Fibroblast of pulmonary artery (primary cell): ENCODE data around the gene ALKBH4.
"Not testable (repeated sequence)": the region's sequence is repeated elsewhere in the genome, so short reads cannot be mapped to it uniquely, and the experiment has no call there.

Experiments used
- DNase-seq: peaks from one replicate; pipeline ENCODE4 v3.0.0-alpha.2; 2010; ENCODE audit warnings: low read depth
- H3K4me3 ChIP-seq: replicated peaks from 2 replicates; pipeline ENCODE4 v1.5.1; 2011; ENCODE audit warnings: low read depth, mild to moderate bottlenecking, control low read depth, low read length, moderate library complexity
- CTCF ChIP-seq: IDR thresholded peaks from 2 replicates; pipeline ENCODE4 v1.5.1; 2011; ENCODE audit warnings: mild to moderate bottlenecking, control low read depth, low read length, inconsistent platforms; ENCODE audit errors: missing control alignments

ALKBH4 gene

GRCh38 chr7:102481962-102482361 is 17.3 kb upstream of the ALKBH4 start:
- H3K4me3 ChIP-seq, DNase-seq: not testable (repeated sequence)

- not testable (repeated sequence) for DNase-seq, H3K4me3 ChIP-seq
- peak; percentile 21 for TF ChIP-seq CTCF
Measured at GRCh38 chr7:102479982-102480637, 15.4 kb upstream of the ALKBH4 start.

DNA sequence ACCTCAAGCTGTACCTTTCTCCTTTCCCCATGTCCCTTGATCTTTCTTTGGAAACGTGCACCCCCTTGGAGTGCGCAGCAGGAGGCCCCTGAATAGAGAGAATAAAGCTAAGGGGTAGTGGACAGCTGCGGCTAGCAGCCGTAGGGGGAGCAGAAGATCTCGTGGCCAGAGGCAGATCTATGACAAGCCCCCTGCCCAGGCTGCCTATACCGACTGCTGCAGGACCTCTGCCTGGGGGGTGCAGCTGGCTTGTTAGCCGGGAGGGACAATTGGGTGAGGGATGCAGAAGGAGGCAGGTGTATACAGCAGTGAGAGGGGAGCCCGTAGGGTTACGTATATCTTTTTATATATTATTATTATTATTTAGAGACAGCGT is 14.5 kb upstream of the ALKBH4 start:
- DNase-seq, H3K4me3 ChIP-seq: not testable (repeated sequence)

GRCh38 chr7:102478314-102479208 is 13.9 kb upstream of the ALKBH4 start, which contains the start of gene POLR2J:
POLR2J (minus strand) TSS chr7:102478922; CDS start chr7:102478860, 62 bp downstream.
- peak; percentile 53 for DNase-seq
- peak within 1 kb of the TSS; percentile 46 for H3K4me3 ChIP-seq

DNA sequence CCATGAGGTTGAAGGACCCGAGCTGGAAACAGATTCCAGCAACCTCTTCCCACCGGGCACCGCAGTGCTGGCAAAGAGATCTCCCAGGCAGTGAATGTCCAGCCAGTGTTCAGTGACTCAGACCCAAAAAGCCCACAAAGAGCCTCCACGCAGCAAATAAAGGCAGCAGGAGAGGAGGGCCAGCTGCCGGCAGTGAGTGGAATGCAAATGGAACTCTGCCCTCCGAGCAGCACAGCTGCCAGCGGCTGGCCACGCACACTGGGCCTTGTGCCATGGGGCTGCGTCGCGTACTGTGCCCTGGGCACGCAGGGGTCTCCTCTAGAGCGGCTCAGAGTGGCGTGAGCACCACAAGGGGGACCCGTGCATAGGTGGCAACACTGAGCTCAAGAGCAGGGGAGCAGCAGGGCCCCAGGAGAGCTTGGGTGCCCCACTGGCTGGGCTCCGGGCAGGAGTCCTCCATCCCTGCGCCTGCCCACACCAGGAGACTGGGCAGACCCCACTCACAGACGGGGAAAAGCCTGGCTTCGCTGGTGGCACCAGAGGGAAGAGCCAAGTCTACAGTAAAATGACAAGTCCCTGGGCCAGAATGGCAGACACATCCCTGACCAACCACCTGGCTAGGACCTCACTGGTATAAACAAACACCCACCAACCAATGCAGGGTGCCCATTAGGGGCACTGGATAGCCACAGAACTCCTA is 10.2 kb upstream of the ALKBH4 start:
- not testable (repeated sequence) for H3K4me3 ChIP-seq, DNase-seq

DNA sequence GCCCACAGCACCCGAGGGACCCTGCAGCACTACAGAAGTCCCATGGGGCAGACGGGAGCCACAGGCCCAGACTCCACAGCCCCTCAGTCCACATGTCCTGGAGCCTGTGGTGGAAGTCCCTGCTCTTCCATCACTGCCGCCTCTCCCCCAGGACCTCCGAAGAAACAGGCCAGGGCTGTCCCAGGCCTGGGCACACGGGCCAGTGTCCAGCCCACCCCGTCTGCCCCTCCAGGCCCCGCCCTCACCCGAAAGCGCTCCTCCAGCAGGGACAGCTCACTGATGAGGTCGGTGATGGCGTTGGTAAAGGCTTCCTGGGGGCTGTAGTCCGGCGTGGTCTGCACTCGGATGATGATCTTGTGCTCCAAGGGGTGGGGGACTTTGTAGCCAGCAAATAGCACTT is 9.5 kb upstream of the ALKBH4 start:
- H3K4me3 ChIP-seq: not testable (repeated sequence)

DNA sequence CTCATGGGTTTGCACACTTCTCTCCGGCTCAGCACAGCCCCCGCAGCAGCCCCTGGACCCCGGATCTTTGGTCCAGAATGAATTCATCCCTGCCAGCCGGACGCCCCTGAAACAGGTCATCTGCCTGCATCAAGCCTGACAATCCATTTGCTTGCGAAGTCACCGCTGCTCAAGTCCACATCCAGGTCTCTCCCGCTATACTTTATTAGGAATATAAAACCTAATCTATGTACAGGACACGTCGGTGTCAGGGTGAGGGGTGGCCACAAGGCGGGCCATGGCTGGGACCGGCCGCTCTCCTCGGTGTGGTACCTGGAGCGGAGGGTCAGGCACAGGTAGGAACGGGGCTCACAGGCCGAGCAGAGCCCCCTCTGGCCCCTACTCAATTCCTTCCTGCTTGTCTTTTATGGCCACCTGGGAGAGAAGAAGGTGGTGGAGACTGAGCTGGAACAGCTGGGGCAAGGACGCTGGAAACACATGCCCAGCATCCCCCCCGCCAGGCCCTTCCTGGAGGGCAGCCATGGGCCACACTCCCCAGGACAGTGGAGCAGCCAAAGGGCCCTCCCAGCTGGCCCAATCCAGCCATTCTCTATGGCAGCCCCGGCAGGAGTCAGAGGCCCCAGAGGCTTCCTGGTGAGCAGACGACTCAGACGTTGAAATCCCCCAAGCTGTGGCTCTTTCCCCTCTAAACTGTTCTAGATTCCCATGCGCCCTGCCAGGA is 8.8 kb upstream of the ALKBH4 start:
- TF ChIP-seq CTCF: no peak
- no peak overlapping the region for H3K4me3 ChIP-seq
- no peak for DNase-seq

More for the DNA sequence above, 9.5 kb upstream of the ALKBH4 start:
- not testable (repeated sequence) for DNase-seq

DNA sequence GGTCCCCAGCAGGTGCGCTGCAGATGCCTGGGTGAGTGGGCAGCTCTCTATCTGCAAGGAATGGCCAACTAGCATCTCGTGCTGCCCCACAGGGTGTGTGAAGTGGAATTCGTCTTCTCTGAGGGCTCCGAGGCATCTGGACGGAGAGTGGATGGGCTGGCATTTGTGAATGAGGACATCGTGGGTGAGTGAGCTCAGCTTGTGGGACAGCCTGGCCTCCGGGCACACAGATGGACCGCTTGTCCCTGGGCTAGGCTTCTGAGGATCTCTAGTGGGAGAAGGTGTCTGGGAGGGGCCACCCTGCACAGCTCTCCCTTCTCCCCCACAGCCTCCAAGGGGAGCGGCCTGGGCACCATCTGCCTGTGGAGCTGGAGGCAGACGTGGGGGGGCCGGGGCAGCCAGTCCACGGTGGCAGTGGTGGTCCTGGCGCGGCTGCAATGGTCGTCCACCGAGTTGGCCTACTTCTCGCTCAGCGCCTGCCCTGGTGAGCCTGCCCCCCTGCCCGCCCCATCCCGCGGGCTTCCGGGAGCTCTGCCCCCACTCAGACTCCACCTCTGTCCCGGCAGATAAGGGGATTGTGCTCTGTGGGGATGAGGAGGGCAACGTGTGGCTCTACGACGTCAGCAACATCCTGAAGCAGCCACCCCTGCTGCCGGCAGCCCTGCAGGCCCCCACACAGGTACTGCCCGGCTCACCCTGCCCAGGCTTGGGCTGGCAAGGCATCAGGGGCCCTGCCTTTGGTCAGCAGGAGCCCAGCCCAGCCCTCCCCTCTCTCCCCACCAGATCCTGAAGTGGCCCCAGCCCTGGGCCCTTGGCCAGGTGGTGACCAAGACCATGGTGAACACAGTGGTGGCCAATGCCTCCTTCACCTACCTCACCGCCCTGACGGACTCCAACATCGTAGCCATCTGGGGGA is 7.7 kb upstream of the ALKBH4 start:
- TF ChIP-seq CTCF: no peak
- DNase-seq: no peak
- H3K4me3 ChIP-seq: no peak overlapping the region
